Osteocyte (in vitro differentiated cells): ENCODE data around the gene ZNF385B. TPM values are rescaled to one million over a fixed set of nuclear protein-coding genes. Genes with fewer than 3 reads are reported as not detected.

ENCODE experiments used
- DNase-seq: peaks from one replicate; pipeline ENCODE4 v3.0.0; 2021; ENCODE audit warnings: mixed read lengths; ENCODE audit not compliant: unreplicated experiment; ENCODE audit errors: extremely low spot score
- H3K27ac Mint-ChIP-seq: one replicate; pipeline ENCODE4 v1.8.0; 2021; ENCODE audit warnings: mild to moderate bottlenecking, mixed read lengths; ENCODE audit not compliant: unreplicated experiment
- H3K27me3 Mint-ChIP-seq: one replicate; pipeline ENCODE4 v1.8.0; 2021; ENCODE audit warnings: mixed read lengths; ENCODE audit not compliant: unreplicated experiment
- H3K36me3 Mint-ChIP-seq: one replicate; pipeline ENCODE4 v1.8.0; 2021; ENCODE audit warnings: mixed read lengths; ENCODE audit not compliant: unreplicated experiment
- H3K4me1 Mint-ChIP-seq: one replicate; pipeline ENCODE4 v1.8.0; 2021; ENCODE audit warnings: mixed read lengths; ENCODE audit not compliant: unreplicated experiment
- H3K4me3 Mint-ChIP-seq: one replicate; pipeline ENCODE4 v1.8.0; 2021; ENCODE audit warnings: mild to moderate bottlenecking, moderate library complexity, mixed read lengths; ENCODE audit not compliant: unreplicated experiment
- H3K9me3 Mint-ChIP-seq: one replicate; pipeline ENCODE4 v1.8.0; 2021; ENCODE audit warnings: mixed read lengths; ENCODE audit not compliant: unreplicated experiment
- CTCF ChIP-seq: fragments of 200-600 bp; sonication (generic); IDR thresholded peaks from 2 replicates; pipeline ENCODE4 v1.5.0; 2021; ENCODE audit warnings: antibody characterized with exemption, mild to moderate bottlenecking, moderate library complexity
- total RNA-seq: library from RNA; stranded (reverse); gene quantifications from 2 replicates; pipeline ENCODE4 v1.2.1, GENCODE V29; 2021

ZNF385B gene
- total RNA-seq, 1 donor from 2014 or later, result 0.13 TPM

- DNase-seq, result no peak
- Mint-ChIP-seq H3K4me1 (peaks cover 14% of the 10 kb centered on the region), H3K9me3 (no peaks in the 10 kb centered on the region), H3K4me3 (no peak overlapping the region), H3K36me3 (no peaks in the 10 kb centered on the region), H3K27me3 (no peaks in the 10 kb centered on the region), H3K27ac (no peak overlapping the region)
- no peak for TF ChIP-seq CTCF
Observed at GRCh38 chr2:179554639-179555386, 306.6 kb downstream of the ZNF385B start.

- peaks cover 2% of the 10 kb centered on the region for H3K27me3 Mint-ChIP-seq
- DNase-seq, result no peak
- no peaks in the 10 kb centered on the region for H3K9me3 Mint-ChIP-seq
- no peaks in the 10 kb centered on the region for H3K36me3 Mint-ChIP-seq
- peaks cover 7% of the 10 kb centered on the region for H3K4me1 Mint-ChIP-seq
- no peak for TF ChIP-seq CTCF
- no peak overlapping the region for H3K4me3 Mint-ChIP-seq
- H3K27ac Mint-ChIP-seq, result no peak overlapping the region
Observed at GRCh38 chr2:179553382-179553781, 308.0 kb downstream of the ZNF385B start.

GRCh38 chr2:179551539-179552045 lies 309.8 kb downstream of the ZNF385B start:
- no peak for DNase-seq
- Mint-ChIP-seq H3K27me3 (peaks cover 5% of the 10 kb centered on the region), H3K4me1 (no peaks in the 10 kb centered on the region), H3K27ac (no peak overlapping the region), H3K36me3 (no peaks in the 10 kb centered on the region), H3K9me3 (no peaks in the 10 kb centered on the region), H3K4me3 (no peak overlapping the region)
- no peak for TF ChIP-seq CTCF

- no peaks in the 10 kb centered on the region for H3K4me1 Mint-ChIP-seq
- DNase-seq, result no peak
- no peaks in the 10 kb centered on the region for H3K36me3 Mint-ChIP-seq
- H3K27ac Mint-ChIP-seq, result no peak overlapping the region
- no peak for TF ChIP-seq CTCF
- no peak overlapping the region for H3K4me3 Mint-ChIP-seq
- H3K27me3 Mint-ChIP-seq, result peaks cover 5% of the 10 kb centered on the region
- H3K9me3 Mint-ChIP-seq, result no peaks in the 10 kb centered on the region
Observed at GRCh38 chr2:179550849-179551248, 310.6 kb downstream of the ZNF385B start.

GRCh38 chr2:179550214-179550613 lies 311.2 kb downstream of the ZNF385B start:
- Mint-ChIP-seq H3K27me3 (peaks cover 5% of the 10 kb centered on the region), H3K27ac (no peak overlapping the region), H3K36me3 (no peaks in the 10 kb centered on the region), H3K4me3 (no peak overlapping the region), H3K9me3 (no peaks in the 10 kb centered on the region), H3K4me1 (no peaks in the 10 kb centered on the region)
- no peak for DNase-seq
- no peak for TF ChIP-seq CTCF
